ENCODE data around the gene CNBD2.
A peak's percentile ranks its signal among the peaks of the same experiment; 100 is the strongest.
"Not testable (repeated sequence)": the region's sequence is repeated elsewhere in the genome, so short reads cannot be mapped to it uniquely, and the experiment has no call there.

The CNBD2 gene

GRCh38 chr20:36064658-36065426 lies 96.5 kb downstream of the CNBD2 start:
- DNase-seq = peak; percentile 92

- DNase-seq = no peak
Measured at GRCh38 chr20:36065427-36065998, 97.1 kb downstream of the CNBD2 start.

- DNase-seq = no peak
Measured at GRCh38 chr20:36066777-36067176, 98.4 kb downstream of the CNBD2 start.

GRCh38 chr20:36068526-36068925 lies 100.1 kb downstream of the CNBD2 start:
- not testable (repeated sequence) for DNase-seq

GRCh38 chr20:36070451-36070850 lies 102.1 kb downstream of the CNBD2 start:
- DNase-seq = no peak

- DNase-seq = no peak
Measured at GRCh38 chr20:36071848-36072247, 103.5 kb downstream of the CNBD2 start.

GRCh38 chr20:36074983-36075382 lies 106.6 kb downstream of the CNBD2 start:
- no peak for DNase-seq

- peak; percentile 27 for DNase-seq
Measured at GRCh38 chr20:36077762-36078161, 109.4 kb downstream of the CNBD2 start.

- DNase-seq = no peak
Measured at GRCh38 chr20:36079486-36079885, 111.1 kb downstream of the CNBD2 start.

GRCh38 chr20:36079984-36080383 lies 111.6 kb downstream of the CNBD2 start:
- DNase-seq = not testable (repeated sequence)
